GM19468 (cell line): ENCODE measurements around the gene KIF16B.
"Not testable (repeated sequence)": the region's sequence is repeated elsewhere in the genome, so short reads cannot be mapped to it uniquely, and the experiment has no call there.

Source experiments
- ATAC-seq: cut with Tn5 transposase; IDR thresholded peaks from one replicate; pipeline ENCODE4 v1.9.1; 2021; ENCODE audit warnings: mild to moderate bottlenecking, moderate library complexity, moderate number of reproducible peaks; ENCODE audit not compliant: unreplicated experiment; ENCODE audit errors: extremely low read depth

KIF16B gene

DNA sequence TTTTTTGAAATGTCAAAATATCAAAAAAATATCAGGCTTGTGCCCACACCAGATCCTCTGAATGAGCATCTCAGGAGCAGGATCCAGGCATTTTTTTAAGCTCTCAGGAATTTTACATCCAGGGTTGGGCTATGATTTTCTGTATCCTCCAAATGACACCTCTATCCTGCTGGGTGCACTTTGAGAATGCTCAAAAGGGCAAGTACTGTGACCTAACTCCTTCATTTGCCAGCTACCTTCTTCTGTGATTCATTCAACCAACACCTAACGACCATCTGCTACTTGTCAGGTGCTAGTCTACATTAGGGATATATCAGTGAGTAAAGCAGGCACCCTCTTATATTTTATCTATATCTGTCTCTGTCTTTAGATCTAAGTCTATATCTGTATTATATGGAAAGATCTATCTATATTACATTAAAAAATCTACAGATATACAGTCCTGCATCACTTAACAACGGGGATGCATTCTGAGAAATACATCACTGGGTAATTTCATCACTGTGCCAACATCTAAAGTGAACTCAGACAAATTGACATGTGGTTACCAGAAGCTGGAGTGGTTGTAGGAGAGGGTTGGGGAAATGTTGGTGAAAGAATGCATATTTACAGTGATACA, 131.6 kb downstream of the KIF16B start:
- ATAC-seq = no peak

DNA sequence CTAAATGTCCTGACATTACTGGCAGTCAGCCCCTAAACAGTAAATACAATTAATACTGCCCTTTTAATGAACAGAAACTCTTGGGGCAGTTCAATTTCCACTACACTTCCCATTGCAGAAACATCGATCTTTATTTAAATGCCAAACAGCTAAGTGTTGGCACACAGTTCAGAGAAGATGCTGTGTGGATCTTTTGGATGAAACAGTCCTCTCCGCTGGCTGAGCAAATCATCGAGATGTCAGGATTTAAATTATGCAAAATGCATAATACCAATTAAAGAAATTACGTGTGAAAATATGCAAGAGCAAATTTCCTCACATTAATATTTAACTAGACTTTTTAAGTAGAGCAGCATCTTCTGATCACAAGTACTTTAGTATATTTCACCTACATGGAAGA, 132.6 kb downstream of the KIF16B start:
- no peak for ATAC-seq

DNA sequence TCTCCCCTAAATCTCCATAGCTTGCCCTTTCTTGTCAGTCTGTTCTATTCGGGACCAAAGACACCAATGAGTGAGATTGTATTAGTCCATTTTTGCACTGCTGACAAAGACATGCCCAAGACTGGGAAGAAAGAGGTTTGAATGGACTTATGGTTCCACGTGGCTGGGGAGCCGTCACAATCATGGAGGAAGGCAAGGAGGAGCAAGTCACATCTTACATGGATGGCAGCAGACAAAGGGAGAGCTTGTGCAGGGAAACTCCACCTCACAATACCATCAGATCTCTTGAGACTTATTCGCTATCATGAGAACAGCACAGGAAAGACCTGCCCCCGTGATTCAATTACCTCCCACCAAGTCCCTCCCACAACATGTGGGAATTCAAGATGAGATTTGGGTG, 133.7 kb downstream of the KIF16B start:
- ATAC-seq = not testable (repeated sequence)

DNA sequence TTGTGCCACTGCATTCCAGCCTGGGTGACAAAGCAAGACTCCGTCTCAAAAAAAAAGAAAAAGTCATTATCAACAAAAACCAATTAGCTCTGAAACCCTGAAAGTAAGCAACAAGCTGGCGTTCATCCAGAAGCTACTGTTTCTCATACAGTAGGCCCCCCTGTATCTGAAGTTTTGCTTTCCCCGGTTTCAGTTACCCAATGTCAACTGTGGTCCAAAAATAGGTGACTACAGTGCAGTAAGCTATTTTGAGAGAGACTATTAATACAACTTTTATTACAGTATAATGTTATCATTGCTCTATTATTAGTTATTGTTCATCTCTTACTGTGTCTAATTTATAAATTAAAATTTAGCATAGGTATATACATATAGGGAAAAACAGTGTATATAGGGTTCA, 135.1 kb downstream of the KIF16B start:
- no peak for ATAC-seq

DNA sequence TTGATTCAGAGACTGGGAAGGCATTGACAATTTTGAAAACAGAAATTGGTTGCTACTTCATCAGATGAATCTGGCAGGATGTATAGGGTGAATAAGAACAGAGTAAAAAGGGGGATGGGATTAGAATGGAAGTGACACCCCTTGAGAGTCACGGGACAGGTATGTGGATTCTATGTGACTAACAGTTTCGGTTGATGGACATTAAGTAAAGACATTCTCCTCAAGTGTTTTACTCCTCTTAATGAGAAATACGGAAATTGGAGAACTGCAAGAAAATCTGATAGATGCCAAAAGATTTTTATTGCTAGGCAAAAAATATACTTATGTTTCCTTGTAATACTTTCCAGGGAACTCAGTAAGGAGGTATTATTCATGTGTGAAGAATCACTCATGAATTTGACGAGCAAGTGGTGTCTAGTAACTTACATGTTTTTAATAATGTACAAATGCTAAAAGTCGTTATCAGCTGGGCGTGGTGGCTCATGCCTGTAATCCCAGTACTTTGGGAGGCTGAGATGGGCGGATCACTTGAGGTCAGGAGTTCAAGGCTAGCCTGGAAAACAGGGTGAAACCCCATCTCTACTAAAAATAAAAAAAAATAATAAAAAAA, 135.8 kb downstream of the KIF16B start:
- ATAC-seq = no peak

DNA sequence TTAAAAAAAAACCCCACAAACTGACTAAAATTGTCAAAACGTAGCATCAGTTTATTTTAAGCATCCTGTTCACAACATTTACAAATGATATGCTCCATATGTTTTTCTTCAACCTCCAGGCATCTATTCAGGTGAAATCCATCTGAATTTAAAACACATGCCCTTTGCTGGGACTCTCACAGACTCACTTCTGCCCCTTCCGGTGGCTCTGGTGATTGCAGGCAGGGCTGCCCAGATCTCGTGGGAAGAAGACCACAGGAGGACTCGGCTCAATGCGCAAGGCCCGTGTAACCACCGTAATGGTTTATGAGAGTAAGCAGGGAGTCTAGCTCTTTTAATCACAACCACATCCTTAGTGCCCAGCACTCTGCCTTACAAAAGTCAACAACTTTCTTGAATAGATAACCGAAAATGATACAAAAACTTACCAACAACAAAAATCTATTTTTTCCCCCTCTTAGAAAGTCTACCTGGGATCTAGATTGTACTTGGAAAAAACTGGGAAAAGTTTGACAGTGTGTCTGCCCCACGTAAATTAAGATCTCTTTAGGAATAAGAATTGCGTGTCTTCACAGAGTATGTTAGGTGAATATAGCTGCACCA, 139.1 kb downstream of the KIF16B start:
- ATAC-seq = no peak

DNA sequence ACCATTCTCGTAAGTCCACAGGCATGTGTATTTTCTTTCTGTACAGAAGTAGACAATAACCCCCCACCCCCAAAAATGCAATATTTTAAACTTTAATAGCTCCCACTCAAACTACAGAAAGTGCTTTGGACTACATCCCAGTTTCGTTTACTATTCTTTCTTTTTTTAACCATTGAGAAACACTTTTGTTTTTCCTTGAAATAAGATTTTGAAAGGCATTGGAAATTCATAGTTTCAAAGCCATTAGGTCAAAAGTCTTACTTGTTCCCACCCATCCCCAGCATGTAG, 140.0 kb downstream of the KIF16B start:
- ATAC-seq = no peak

DNA sequence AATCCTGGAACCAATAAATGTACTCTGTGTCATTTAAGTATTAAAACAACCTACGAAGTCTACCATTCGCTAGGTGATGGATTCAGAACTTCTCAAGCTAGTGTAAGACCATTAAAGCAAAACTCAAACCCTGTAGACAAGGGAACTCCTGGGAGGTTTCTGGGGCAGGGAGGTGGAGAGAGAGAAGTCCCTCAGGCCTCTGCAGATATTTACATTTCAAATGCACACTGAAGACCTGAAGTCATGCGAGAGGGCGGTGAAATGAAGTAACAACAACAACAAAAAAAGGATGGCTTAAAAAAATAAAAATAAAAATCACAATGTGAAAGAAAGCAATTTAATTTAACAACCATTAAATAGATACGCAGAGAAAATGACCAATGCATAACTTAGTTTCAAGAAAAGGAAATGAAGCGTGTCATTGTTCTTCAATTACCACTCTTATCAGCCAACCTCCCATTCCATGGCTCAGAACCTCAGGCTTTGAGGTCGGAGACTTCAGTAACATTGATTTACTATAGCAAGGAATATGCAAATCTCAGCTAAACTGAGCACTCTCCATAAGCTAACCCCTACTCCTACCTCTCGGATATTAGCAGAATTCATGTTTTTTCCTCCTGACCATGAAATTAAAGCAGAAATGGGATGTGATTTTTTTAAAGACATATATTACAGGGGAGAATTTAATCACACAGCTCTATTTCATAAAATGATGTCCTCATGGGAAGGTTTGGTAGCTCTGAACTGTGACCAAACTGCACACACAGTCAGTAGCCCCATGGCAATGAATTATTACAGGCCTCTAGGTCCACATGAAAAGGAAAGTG, 140.6 kb downstream of the KIF16B start:
- ATAC-seq = no peak

DNA sequence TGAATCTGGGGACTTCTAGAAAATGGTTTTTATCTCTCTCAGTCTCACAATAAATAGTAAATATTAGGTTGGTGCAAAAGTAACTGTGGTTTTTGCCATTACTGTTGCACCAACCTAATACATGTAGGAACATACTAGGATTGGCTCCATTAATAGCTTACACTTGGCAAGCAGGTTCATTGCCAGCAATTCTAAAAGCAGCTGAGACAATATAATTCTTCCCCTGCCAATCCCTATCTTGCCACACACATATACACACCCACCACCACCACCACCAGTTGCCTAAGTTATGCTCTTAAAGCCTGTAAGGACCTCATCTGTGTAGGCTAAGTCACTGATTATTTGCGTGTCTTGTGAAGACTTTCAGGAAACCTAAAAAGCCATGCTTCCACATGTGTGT, 145.1 kb downstream of the KIF16B start:
- no peak for ATAC-seq

DNA sequence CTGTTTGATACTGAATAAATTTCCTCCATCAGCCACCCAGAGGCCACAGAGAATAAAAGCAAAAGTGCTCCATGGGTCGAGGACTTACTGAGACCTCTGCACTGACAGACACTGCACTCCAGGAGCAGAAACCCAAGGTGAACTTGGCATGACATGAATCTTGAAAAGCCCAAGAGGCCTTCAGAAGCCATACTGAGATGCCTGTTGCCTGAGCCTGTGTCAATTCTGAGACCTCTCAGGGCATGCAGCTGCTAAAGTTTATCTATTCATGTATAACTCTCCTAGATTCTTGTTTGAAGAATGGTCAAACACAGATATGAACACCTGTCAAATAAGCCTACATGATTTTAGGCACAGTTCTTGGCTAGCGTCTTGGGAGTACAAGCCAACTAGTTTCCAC, 145.7 kb downstream of the KIF16B start:
- ATAC-seq = no peak

DNA sequence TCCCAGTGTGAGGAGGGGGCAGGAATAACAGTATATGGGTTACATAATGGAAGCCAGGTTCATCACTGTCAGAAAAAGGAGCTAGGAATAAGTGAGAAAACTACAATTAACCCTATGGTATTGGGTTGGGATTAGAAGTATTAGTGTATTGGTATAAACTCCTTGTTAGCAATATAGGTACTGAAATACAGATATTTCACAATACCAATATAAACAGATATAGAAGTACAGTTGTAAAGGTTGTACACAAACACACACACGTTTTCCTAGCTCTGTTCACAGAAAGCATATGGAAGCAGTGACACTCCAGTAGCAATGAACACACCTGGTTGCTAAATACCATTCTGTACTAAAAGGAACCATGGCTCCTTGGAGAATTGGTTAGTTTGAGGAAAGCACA, 148.5 kb downstream of the KIF16B start:
- no peak for ATAC-seq

DNA sequence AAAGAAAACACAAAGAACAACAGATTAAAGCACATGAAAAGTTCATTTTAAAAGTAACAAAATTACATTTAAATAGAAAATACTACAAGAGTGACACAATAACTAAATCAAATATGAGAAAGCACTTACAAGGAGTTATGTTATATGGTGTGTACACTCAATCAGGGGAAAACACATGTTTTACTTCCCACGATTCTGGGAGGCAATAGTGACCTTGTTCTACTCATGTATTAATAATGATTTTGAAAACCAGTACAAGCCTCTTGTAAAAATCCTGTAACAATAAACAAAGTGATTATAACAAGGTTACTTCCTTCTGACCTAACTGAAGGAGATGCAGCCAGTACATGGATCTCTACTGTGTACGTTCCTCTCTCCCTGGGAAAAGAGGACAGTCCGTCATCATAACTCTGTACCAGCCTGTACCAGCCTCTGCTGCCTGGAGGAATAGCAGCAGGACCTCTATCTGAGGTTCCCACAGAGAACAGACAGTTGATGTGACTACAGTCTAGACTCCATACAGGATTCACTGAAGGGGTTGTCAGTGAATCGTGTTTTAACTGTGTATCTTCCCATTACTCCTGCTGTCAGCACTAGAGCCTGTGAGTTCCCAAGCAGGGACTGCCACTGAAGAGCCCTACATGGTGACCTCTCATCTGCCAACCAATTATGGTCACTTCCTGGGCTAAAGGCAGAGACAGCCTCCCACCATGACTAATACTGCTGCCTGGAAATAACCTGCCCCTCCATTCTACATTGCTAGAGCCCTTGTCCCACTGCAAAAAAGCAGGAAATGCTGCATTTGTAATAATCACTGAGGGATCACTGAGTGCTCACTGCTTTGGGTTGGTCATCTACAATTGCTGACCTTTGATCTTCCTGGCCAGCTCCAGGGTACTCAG, 149.7 kb downstream of the KIF16B start:
- no peak for ATAC-seq

DNA sequence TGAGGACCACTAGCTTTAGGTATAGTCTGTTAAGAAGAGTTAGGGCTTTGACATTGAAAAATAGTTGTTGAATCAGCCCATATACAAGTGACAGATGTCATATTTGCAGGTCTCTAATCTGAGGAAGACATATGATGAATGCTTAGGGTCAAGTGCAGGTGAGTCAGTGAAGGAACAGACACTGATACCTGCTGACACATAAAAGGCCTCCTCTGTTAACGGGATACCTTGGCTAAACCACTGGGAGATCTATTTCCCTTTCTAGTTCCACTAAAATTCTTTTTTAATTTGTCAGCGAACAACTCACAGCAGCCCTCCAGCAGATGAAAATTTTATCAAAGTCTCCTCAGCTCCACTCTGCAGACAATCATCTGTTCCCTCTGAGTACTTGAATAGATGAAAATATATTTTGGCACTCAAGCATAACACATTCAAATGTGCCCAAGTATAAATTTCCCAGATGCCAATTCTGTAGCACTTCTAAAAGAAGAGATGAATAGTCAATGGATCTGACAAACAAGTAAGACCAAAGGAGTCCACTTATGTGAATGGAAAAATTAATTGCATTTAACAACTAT, 154.0 kb downstream of the KIF16B start:
- ATAC-seq = no peak

DNA sequence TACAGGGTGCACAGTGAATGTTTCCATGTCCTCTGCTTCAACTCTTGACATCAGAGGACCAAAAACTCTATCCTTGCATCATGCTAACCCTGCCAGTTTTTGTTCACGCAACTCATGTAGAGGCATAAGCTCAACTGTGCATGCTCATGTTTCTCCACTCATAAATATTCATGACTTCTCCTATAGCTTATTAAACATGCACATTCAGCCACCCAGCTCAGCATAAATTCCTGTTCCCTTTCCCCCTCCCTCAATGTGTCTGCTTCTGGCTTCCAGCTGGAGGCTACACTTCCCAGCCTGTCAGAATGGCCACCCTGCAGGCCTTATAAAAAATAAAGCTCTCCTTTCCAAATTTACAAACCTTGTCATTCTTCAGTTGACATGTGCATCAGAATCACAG, 154.6 kb downstream of the KIF16B start:
- ATAC-seq = no peak

DNA sequence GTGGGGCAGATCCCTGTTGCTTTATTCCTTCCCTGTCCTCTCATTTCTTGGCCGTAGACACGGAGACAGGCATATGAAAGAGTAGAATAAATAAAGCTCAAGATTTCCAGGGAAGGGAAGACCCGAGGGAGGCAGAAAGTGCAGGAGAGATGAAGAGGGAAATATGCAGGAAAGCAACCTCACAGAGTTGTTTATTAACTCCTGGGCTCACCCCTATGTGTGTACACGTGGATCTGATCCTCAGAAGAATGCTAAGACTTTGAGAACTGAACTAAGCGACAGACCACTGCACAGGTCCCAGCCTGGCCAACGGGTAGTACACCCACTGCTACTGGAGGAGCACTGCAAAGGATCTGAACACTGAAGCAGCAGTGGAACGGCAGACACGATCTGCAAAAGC, 156.2 kb downstream of the KIF16B start:
- no peak for ATAC-seq

DNA sequence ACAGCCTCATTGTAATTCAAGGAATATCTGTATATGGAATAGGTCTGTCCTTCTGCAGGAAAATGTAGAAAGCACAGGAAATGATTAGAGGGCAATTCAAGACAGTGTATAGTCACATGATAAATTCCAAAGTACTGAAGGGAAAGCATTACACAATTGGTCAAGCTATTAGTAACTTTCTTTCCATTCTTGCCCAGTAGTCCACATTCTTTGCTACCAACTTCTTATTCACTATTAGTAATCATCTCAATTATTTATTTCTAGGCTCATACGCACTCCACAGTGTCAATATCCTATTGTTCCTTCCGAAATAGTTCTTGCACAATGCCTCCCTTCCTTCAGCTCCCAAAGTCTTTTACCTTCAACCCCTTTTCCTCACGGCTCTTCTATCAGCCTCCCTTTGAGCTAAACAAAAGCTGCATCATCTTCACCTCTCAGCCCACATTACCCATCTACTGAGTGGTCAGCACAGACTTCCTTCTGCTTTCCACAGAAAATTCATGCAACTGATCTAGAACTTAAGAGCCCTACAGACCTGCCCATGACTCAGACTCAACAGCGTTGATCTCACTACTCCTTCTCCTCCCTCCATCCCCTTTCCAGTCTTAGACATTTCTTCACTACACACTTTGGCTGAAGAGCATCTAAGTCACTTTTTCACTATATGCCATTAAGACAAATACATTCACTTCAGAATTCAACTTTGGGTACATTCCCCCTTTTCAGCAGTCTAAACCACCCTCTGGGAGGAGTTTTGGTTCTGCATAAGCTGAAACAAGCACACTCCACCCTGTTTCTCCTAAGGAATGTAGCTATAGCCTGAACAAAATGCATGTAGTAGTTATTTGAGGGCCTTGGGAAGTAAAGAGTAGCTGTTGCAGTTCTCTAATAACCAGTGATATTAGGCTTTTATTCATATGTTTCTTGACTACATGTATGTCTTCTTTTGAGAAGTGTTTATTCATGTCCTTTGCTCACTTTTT, 157.9 kb downstream of the KIF16B start:
- no peak for ATAC-seq

DNA sequence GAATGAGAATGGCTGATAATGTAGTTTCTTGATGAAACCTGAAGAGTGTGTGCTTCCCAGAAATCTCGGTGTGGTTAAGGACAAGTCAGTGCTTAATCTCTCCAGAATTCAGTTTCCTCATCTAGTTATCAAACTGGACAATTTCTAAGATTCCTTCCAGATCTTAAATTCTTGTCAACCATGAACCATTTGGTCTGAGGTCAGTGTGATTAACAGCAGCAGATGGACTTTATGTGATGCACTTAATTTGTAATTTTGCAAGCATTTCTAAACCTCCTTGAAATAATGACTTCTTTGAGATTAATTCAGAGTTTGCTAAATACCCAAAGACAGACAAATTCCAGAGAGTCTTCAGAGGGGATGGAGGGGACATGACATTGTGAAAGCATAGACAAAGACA, 160.3 kb downstream of the KIF16B start:
- ATAC-seq = no peak

DNA sequence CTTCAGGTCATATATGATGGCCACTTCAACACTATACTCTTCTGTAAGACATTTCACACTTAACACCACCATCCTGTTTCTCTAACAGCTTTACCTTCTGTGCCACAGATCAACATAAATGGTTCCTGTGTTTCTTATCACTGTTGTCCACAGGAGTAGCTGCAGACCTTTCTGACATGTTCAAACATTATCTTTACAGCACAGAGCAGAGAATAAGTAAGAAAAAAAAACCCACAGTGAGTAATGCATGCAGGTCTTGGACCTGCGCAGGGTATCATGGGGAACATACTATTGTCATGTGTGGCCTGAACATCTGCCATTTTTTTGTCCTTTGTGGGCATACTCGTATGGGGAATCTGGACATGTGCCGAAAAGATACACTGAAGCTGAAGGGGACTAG, 161.9 kb downstream of the KIF16B start:
- no peak for ATAC-seq

DNA sequence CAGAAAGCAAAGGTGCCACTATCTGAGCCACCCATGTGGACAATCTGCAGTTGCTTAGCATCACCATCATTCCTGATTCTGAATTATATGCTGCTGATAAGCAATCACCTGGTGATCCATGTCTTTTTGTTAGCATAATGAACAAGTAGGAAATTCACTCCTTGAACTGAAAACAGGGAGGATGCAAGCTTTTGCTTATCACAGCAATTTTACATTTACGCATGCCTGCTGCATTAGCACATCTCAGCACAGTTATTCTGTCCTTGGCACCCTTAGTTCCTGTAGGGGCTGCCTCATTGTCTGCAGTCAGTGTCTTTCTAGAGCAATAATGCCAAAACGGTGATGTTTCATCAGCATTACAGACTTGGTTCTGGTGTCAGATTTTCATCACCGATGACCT, 162.6 kb downstream of the KIF16B start:
- no peak for ATAC-seq
